HL-60 (cell line): ENCODE data around the gene KCNG2.
A peak's percentile ranks its signal among the peaks of the same experiment; 100 is the strongest.

Experiments
- DNase-seq, 2 experiments: peaks; one replicate each; pipeline ENCODE4 v3.0.0-alpha.2; 2010 to 2020; ENCODE audit warnings: low read depth in 1 of 2, low spot score in 1 of 2
- H3K27ac ChIP-seq: fragments of 250-450 bp; sonication (Bioruptor Pico); replicated peaks from 2 replicates; pipeline ENCODE4 v1.5.1; 2020; ENCODE audit warnings: mild to moderate bottlenecking, moderate library complexity
- H3K27me3 ChIP-seq: fragments of 250-450 bp; sonication (Bioruptor Pico); 2 replicates; pipeline ENCODE4 v1.5.1; 2021; ENCODE audit warnings: mild to moderate bottlenecking, moderate library complexity; ENCODE audit not compliant: insufficient read depth, poor library complexity, severe bottlenecking
- H3K4me3 ChIP-seq: replicated peaks from 2 replicates; pipeline ENCODE4 v1.5.1; 2011; ENCODE audit warnings: mild to moderate bottlenecking, control low read depth, low read length; ENCODE audit not compliant: insufficient read depth
- GABPA ChIP-seq: IDR thresholded peaks from 2 replicates; pipeline ENCODE4 v1.6.1; 2012; ENCODE audit warnings: low read depth
- POLR2AphosphoS5 ChIP-seq: IDR thresholded peaks from 2 replicates; pipeline ENCODE4 v1.6.1; 2012; ENCODE audit warnings: low read depth
- SPI1 ChIP-seq: IDR thresholded peaks from 2 replicates; pipeline ENCODE4 v1.6.1; 2012; ENCODE audit warnings: low read depth, mild to moderate bottlenecking, borderline replicate concordance
- TF ChIP-seq, protein P1 (sequence below): IDR thresholded peaks from one replicate; pipeline ENCODE4 v1.5.1; 2011; ENCODE audit warnings: low read length, control low read depth, inconsistent platforms; ENCODE audit not compliant: insufficient read depth
- TF ChIP-seq, protein P2 (sequence below): IDR thresholded peaks from 2 replicates; pipeline ENCODE4 v1.6.1; 2012; ENCODE audit warnings: low read depth; ENCODE audit not compliant: insufficient replicate concordance

The KCNG2 gene

GRCh38 chr18:79853993-79854364, 56.2 kb downstream of the KCNG2 start:
- no peak for TF ChIP-seq SPI1
- no peak for TF ChIP-seq POLR2AphosphoS5
- TF ChIP-seq GABPA, result no peak
- TF ChIP-seq, protein P1, sequence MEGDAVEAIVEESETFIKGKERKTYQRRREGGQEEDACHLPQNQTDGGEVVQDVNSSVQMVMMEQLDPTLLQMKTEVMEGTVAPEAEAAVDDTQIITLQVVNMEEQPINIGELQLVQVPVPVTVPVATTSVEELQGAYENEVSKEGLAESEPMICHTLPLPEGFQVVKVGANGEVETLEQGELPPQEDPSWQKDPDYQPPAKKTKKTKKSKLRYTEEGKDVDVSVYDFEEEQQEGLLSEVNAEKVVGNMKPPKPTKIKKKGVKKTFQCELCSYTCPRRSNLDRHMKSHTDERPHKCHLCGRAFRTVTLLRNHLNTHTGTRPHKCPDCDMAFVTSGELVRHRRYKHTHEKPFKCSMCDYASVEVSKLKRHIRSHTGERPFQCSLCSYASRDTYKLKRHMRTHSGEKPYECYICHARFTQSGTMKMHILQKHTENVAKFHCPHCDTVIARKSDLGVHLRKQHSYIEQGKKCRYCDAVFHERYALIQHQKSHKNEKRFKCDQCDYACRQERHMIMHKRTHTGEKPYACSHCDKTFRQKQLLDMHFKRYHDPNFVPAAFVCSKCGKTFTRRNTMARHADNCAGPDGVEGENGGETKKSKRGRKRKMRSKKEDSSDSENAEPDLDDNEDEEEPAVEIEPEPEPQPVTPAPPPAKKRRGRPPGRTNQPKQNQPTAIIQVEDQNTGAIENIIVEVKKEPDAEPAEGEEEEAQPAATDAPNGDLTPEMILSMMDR, result no peak
- TF ChIP-seq, protein P2, sequence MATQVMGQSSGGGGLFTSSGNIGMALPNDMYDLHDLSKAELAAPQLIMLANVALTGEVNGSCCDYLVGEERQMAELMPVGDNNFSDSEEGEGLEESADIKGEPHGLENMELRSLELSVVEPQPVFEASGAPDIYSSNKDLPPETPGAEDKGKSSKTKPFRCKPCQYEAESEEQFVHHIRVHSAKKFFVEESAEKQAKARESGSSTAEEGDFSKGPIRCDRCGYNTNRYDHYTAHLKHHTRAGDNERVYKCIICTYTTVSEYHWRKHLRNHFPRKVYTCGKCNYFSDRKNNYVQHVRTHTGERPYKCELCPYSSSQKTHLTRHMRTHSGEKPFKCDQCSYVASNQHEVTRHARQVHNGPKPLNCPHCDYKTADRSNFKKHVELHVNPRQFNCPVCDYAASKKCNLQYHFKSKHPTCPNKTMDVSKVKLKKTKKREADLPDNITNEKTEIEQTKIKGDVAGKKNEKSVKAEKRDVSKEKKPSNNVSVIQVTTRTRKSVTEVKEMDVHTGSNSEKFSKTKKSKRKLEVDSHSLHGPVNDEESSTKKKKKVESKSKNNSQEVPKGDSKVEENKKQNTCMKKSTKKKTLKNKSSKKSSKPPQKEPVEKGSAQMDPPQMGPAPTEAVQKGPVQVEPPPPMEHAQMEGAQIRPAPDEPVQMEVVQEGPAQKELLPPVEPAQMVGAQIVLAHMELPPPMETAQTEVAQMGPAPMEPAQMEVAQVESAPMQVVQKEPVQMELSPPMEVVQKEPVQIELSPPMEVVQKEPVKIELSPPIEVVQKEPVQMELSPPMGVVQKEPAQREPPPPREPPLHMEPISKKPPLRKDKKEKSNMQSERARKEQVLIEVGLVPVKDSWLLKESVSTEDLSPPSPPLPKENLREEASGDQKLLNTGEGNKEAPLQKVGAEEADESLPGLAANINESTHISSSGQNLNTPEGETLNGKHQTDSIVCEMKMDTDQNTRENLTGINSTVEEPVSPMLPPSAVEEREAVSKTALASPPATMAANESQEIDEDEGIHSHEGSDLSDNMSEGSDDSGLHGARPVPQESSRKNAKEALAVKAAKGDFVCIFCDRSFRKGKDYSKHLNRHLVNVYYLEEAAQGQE, result no peak
- H3K27me3 ChIP-seq, result no peaks in the 10 kb centered on the region
- no peak for DNase-seq
- H3K4me3 ChIP-seq, result no peak overlapping the region
- no peak overlapping the region for H3K27ac ChIP-seq

DNA sequence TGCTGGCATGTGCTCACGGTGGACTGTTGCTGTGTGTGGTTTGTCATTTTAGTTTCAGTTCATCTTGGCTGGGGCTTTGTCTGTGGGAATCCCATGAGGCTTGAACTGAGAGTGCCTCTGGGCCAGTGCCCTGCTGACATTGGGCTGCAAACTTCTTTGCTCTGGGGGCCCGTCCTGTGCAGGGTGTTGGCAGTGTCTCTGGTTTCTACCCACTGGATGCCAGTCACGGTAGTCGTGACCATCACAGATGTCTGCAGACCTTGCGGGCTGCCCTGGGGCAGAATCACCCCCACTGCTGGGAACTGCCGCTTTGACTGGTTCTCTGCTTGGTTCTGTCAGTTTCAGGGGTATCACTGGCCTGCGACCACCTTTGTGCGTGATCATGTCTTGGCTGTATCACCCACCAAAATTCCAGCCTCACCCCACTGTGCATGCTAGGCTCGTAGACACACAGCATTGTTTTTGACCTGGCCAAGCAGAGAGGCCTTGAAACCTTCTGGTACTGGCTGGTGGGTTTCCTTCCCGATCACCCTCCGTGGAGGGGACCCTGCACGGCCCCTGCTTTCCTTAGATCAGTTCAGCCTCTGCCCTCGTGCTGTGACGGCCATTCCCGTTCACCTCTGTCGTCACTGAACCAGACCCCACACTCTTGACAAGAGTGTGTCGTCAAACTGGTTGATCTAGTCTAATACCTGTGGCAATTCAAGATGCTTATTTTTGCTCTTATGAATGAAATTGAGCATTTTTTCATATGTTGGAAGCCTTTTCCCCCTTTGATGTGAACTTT, 57.6 kb downstream of the KCNG2 start:
- Histone ChIP-seq H3K27me3 (no peaks in the 10 kb centered on the region), H3K4me3 (no peak overlapping the region), H3K27ac (no peak overlapping the region)
- no peak for DNase-seq
- TF ChIP-seq, protein P2, result no peak
- TF ChIP-seq POLR2AphosphoS5 (no peak), SPI1 (no peak), GABPA (no peak)
- TF ChIP-seq, protein P1, result no peak

- H3K27me3 ChIP-seq, result no peaks in the 10 kb centered on the region
- TF ChIP-seq, protein P2, result no peak
- peak; percentile 65 for TF ChIP-seq GABPA
- TF ChIP-seq, protein P1, result no peak
- no peak for TF ChIP-seq SPI1
- H3K27ac ChIP-seq, result no peak overlapping the region
- DNase-seq, result peak; percentile 36 to 71
- no peak overlapping the region for H3K4me3 ChIP-seq
Observed at GRCh38 chr18:79856119-79857007, 58.6 kb downstream of the KCNG2 start.
